Measurements from ENCODE around the gene PAK1.

Gene PAK1

DNA sequence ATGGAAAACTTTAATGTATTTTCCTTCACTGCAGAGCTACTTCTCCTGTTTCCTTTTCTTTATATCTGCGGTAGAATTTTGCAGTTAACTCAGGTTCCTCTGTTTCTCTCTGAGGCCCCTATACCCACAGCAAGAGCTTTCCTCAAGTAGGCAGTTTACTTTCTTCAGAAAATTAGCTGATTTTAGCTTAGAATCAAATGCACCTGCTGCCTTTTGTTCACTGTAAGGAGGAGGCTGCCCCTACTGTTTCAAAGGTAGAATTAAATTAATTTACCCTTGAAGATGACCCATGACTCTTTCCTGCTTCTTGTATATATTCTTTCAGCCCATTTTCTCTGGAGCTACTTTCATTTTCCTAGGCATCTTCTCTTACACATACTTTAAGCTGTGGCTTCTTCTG is 103.7 kb downstream of the PAK1 start:
- DNase-seq (ENCODE audit: low read depth): no peak

DNA sequence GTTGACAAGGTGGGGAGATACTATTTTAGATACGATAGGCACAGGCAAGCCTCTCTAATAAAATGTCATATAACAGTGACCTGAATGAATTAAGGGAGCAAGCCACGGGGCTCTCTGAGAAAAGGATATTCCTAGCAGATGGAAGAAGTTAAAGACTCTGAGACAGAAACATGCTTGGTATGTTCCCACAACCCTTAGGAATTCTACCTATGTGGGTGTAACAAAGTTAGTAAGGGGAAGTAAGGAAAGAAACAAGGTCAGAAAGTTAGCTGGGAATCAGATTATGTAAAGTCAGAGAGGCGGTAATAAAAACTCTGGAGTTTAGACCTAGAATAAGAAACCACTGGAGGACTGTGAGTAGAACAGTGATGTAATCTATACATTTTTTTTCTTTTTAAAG is 112.7 kb downstream of the PAK1 start:
- DNase-seq (ENCODE audit: low read depth): no peak

DNA sequence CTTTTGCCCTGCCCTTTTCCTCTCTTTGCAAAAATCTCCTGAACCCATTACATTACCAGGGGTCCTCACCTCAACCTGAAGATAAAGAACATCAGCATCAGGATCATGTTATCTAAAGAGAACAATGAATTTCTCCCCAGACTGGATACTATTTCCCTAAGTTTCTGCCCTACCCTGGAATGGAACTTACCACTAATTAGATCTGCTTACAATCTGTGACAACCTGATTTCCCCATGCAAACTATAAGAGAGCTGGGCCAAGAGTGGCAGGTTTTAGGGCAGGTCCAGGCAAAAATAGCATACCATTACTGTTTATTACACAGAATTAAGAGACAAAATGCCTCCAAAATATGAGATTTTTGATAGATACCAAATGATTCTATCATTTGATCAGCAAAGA is 114.4 kb downstream of the PAK1 start:
- no peak for DNase-seq (ENCODE audit: low read depth)

DNA sequence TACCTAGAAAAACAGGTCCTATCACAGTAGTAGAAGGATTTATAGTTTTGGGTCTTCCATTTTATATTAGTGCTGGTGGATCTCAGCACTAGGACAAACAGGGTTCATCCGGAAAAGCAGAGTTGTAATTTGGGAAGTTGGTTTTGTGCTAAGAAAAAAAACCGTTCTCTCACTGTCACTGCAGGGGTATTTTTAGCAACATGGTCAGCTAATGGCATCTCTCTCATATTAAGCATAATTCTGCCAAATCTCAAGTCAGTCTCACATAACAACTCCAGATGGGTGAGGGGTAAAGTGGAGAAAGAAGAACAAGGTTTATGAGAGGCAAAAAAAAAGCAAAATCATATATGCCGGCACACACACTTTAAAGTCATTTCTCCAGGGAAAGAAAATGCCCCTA is 120.8 kb downstream of the PAK1 start:
- no peak for DNase-seq (ENCODE audit: low read depth)

DNA sequence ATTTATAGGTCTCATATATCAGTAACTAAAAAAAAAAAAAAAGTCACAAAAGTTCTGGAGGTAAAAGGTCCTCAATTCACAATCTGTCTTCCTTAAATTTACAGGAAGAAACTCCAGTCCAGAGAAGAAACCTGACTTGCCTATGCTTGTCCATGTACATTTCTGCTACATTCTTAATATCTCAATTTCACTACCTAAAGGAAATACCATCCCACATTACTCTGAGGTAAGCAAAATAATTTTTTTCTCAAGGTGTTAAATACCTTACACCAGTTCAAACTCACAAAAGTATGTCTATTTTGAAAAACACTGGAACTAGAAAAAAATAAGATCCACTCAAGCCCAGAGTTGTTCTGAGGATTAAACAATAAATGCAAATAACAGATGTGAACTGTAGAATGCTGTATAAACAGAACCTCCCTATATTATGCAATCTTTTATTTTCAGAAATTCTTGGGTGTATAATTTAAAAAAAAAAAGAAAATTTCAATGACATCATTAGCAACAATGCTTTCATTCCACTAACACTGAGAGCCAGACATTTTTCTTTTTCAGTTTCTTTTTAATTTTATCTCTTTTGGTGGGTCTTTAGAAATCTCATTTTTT is 122.5 kb downstream of the PAK1 start:
- DNase-seq (ENCODE audit: low read depth): no peak

DNA sequence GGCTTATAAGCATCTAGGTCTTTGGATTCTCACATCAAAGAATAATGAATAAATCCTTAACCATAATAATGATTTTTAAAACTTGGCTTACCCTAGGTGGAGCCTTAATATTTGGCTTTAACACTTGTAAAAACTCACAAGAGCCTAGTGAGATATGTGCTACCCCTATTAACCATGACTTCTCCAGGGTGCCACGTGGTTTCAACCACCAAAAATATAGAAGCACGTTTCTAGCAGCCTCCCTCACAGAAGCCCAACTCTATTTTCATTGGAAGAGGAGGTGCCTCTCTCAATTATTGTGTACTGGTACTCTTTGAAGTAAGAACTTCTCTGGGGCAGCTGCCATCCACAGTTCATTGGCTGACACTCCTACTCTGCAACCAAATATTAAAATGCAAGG is 125.9 kb downstream of the PAK1 start:
- DNase-seq (ENCODE audit: low read depth): no peak

DNA sequence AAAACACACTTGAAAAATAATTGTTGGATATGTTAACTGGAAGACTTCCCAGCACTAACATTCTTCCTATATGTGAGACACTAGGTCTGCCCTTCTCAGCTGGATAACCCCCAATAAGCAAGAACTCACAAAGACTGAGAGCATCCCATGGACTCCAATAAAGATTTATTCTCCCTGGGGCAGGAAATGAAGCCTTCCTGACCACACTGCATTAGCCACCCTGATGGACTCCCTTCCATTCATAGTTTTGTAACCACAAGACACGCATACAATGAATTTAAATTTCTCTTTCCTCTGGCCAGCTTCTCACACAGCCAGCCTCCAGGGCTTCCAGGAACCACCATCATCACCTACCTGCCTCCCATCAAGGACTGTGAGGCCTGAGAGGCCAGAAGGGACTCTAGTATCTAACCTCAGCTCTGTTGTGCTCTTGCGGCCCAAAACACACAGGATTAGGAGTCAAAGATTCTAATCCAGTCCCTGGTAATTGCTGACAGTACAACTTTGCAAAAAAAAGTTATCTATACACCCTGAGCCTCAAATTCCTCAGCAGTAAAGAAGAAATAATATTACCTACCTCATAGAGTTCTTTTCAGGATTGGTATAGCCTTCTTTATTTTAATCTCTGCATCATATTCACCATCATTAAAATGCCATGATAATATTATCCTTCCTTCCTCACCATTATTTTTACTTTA is 126.8 kb downstream of the PAK1 start:
- DNase-seq (ENCODE audit: low read depth): no peak

DNA sequence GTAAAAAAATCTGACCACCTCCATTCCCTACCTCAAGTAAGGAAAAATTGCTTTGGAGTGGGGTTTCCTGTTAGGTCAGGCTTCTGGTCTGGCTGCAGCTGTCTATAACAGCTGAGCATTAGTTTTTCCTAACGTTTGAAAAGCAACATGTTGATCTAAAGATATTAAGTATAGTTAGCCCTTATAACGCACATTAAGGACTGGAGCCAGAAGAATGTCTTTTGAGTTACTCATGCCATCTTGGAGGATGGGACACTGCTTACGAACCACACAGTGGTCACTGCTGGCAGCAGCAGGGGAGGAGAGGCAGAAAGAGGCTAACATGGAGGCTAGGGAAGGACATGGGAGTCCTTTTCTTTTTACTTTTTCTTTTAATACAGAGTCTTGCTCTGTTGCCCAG is 128.3 kb downstream of the PAK1 start:
- no peak for DNase-seq (ENCODE audit: low read depth)

DNA sequence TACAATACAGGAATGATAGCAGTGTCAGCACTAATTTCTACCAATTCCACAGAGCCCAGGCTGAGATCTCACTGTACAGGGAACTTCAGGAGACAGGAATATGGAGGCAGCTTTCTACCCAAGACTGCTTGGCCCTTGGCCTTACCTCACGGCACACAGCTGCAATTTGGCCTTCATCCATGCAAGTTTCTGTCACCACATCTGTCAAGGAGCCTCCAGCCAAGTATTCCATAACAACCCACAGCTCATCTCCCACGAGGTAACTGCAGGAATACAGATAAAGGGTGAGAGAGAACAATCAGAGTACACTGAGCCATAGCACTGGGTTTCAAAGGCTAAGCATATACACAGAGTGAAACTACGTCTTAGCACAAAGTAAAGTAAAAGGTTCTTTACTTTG is 133.4 kb downstream of the PAK1 start:
- no peak for DNase-seq (ENCODE audit: low read depth)

DNA sequence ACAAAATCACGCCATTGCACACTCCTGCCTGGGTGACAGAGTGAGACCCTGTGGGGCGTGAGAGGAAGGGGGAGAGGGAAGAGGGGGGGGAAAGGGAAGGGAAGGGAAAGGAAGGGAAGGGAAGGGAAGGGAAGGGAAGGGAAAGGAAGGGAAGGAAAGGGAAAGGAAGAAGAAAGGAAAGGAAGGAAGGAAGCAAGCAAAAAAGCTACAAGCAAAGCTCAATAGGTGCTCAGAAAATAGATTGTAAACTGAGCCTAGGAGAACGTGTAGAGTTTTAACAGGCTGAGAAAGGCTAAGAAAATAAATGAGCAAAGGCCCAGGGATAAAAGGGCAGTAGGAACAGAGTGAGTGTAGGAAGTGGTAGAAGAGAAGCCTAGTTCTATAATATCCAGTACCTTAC is 141.6 kb downstream of the PAK1 start:
- no peak for DNase-seq (ENCODE audit: low read depth)

DNA sequence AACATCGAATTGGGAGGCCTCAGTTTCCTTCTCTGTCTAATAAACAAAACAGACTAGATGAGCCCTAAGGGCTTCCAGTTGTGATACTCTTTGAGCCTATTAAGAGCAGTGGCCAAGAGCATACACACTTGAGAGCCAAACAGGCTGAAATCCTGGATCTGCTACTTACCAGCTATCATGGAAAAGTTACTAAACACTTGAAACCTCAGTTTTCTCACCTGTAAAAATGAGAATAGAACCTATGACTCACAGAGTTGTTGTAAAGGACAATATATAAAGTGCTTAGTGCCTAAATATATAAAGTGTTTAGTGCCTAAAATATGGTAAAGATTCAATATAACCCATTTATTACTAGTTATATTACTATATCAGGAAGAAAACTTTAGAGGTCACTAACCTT is 148.7 kb downstream of the PAK1 start:
- no peak for DNase-seq (ENCODE audit: low read depth)

DNA sequence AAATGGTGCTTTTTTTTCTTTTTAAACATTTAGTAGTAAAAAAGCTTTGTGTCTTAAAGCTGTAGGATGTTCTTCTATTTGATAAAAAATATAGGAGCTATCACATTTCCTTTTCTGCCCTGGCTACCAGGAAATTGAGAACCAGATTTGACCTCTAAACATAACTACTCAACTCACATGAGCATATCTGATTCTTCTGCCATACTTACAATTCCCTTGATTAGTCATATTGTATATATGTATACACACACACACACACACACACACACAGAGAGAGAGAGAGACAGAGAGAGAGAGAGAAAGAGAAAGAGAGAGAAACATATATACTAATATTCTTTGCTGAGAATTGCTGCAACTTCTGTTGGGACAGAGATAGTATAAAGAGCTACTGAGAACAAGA is 149.4 kb downstream of the PAK1 start:
- DNase-seq (ENCODE audit: low read depth): no peak

DNA sequence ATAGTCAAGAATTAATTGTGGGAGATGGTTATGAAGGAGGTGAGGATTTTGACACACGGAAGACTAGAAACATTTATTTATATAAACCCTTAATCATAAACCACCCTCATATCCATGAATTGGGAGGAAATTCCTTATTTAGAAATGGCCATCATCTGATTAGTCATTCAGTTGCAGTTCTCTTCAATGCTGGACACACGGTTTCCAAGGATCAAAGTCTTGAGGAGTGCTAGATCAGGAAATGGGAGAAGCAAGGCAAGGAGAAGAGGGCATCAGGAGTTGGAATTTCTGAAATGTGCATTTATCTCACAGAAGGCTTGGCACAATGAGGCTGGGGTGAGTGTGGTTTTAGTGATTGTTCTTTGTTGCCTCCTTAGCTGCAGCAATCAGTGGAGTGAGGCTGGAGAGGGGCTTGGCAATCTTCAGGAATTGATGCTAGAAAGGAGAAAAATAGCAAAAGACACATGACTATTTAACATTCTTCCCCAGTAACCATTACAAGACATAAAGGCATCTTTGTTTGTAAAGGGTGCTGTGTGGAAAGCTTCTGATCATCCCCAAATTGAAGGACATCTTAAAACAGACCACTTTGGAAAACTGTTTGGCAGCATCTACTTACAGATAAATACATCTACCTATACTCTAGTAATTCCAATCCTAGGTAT is 150.8 kb downstream of the PAK1 start:
- no peak for DNase-seq (ENCODE audit: low read depth)

DNA sequence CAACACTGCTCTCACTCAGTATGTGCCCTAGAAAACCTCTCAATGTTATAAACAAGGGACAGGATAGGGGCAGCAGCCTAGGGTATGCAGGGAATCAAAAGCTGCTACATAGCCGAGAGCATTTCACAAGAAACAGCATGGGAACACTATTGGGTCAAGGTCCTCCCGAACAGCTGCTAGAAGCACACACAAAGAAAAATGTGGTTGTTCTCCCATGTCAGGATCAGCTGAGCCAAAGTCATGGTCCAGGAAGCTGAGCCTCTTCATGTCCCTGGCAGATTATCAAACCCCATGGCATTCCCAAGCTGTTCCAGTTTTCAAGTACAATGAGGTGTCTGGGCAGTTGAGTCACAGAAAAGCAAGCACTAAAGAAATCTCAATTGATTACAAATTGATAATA is 151.4 kb downstream of the PAK1 start:
- DNase-seq (ENCODE audit: low read depth): no peak

DNA sequence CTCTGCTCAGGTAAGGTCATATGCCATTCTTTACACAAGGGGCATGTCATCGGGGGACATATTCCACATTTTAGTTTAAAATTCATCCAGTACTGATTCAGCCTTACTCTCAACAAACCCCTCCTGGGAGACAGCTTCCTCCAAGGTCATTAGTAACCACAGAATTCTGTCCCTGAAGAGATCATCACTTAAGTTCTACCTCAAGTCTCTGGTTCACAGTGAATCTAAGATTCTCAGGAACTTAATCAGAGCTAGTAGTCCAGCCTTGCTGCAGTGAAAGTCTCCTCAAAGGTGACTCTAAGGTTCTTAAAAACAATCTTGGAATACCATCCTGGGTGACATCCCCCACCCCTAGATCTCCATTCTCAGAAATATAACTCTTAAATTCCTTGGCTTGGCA is 153.5 kb downstream of the PAK1 start:
- no peak for DNase-seq (ENCODE audit: low read depth)

DNA sequence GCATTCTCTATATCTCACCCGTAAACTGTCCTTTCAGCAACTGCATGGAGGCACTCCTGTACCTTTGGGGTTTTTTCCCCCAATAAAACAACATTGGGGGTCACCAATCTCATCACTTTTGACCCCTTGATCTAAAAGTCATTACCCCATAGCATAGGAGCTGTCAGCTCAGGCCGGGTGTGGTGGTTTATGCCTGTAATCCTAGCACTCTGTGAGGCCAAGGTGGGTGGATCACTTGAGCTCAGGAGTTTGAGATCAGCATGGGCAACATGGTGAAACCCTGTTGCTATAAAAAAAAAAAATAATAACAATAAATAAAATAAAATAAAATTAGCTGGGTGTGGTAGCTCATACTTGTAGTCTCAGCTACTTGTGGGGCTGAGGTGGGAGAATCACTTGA is 155.3 kb downstream of the PAK1 start:
- no peak for DNase-seq (ENCODE audit: low read depth)

DNA sequence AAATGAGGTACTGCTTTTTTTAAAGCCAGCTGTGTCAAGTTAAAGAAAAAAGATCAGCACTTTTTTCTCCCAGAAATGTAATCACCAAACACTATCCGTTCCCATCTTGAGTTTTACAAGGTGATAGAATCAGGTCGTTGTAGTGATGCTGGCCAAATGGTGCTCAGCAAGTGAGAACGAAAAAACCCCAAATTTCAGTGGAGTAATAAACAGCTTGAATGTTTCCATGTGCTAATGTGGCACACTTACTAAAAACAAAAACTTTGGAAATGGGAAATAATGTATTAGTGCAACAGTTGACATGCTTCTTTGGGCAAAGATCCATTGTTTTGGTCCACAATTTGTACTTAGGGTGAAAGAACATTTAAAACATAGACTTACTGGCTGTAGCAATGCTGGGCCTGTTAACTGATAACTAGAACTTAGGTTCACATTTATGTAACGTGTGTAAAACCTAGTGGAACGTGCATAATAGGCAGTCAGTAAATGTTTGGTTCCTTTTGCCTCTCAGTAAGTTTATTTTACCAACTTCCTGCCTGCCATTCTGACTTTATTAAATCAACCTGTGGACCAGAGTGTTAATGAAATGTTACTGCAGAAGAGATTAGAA is 157.1 kb downstream of the PAK1 start:
- no peak for DNase-seq (ENCODE audit: low read depth)

DNA sequence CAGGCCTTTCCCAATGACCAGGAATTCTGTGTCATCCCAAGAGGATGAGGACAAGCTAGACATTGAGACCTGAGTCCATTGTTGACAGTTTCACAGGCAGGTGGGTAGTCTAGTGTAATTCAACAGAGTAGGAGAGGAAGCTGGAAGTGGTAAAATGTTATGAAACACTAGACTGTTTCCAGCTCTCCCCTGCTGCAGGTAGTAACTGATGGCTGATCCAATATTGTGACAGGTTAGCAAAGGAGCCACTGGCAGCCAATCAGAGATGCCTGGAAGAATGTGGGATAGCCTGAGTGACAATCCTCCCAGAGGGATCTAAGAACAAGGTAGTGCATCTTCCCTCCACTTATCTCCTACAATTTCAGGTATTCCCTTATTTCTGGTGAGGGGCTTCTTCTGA is 161.8 kb downstream of the PAK1 start:
- DNase-seq (ENCODE audit: low read depth): no peak

DNA sequence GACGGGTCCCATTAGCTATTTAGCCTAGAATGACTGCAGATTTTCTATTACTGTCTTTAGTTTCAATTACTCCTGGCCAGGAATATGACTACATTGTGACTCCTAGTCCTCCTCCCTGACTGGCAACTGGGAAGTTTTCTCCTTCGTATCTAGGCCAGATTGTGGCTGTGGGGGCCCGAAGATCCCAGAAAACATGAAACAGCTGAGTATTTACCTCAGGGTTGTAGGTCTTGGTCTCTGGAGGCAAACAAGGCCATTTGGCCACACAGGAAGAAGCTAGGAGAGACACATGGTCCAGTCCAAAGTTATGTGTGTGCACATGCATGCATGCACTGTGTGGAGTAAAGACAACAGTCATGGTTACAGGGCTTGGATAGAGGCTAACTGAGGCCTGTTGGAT is 162.2 kb downstream of the PAK1 start:
- DNase-seq (ENCODE audit: low read depth): no peak

DNA sequence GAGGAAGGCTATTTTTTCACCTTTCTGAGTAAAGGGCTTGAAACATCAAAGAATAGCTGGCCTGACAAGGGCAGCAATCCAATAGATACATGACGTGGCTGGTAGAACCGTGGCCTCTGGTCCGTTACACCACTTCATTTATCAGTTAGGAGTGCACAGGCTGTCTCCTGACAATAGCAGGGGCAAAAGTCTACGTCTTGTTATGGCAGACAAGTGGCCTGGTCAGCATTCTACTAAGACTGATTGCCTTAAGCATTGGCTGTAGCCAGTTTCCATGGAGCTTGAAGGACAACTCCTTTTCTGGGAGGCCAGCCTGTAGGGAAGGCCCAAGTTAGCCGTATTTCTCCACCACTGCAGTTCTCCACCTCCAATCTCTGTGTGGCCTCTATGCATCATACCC is 163.2 kb downstream of the PAK1 start:
- no peak for DNase-seq (ENCODE audit: low read depth)

DNA sequence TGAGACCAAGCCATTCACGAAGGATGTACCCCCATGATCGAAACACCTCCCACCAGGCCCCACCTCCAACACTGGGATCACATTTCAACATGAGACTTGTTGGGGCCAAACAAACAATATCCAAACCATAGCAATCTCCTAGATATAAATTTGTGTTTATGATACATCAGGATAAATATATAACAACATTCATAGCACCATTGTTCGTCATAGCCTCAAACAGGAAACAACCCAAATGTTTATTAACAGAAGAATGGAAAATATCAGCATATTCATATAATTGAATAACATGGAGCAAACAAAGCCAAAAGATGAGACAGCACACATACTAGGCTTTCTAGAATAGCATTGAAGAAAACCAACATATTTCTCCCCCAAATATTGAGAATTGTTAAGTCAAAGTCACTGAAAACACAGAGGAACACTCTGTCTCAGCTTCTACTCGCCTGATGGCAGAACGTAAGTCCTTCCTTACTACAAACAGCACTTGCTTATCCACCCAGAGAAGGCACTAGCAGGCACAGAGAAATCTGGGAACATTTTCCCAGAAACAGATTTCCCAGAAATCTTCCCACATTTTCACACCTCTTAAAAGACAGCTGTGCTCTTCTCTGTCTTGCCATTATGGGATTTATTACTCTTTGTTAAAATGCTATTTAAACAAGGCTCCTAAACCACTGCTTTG is 164.4 kb downstream of the PAK1 start:
- DNase-seq (ENCODE audit: low read depth): no peak

DNA sequence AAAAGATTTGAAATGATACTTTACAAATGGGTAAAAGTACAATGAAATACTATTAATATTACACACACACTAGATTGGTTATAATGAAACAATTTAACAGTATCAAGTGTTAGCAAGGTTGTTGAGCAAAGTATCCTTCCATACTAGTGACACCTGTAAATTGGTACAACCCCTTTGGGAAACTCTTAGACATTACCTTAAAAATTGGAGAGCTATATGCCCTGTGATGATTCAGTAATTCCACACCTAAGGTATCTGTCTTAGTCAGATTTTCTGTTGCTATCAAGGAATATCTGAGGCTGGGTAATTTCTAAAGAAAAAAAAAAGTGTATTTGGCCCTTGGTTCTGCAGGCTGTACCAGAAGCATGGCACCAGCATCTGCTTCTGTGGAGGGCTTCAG is 165.1 kb downstream of the PAK1 start:
- DNase-seq (ENCODE audit: low read depth): no peak

DNA sequence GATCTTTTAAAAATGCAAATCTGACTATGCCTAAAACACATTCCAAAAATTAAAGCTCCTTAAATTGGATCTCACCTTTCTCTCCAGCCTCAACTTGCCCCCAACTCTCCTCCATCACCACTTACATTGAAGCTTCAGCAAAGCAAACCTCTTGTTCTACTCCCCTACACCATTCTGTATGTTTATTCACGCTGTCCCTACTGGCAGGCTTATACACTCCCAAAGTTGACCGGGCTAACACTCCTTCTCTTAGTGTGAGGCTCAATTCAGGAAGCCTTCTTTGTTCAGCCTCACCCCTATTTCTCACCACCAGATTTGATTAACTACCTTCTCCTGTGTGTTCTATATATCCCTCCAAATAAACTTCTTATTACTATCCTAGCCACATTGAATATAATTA is 170.6 kb downstream of the PAK1 start:
- no peak for DNase-seq (ENCODE audit: low read depth)

Data from activated T-cell treated with anti-CD3 and anti-CD28 coated beads for 1 hour (primary cell).